Choroid plexus epithelial cell (primary cell): Measurements from ENCODE around the gene ZNF692.

ENCODE experiments used
- DNase-seq: peaks from one replicate; pipeline ENCODE4 v3.0.0-alpha.2; 2010; ENCODE audit warnings: low read depth
- H3K4me3 ChIP-seq: 2 replicates; pipeline ENCODE4 v1.5.1; 2011; ENCODE audit warnings: low read depth, mild to moderate bottlenecking, control low read depth, low read length, moderate library complexity
- TF ChIP-seq, protein P1 (sequence below): conservative IDR thresholded peaks from 2 replicates; pipeline ENCODE4 v1.5.1; 2011; ENCODE audit warnings: low read depth, mild to moderate bottlenecking, control low read depth, inconsistent platforms, low read length, moderate library complexity

Gene ZNF692

DNA sequence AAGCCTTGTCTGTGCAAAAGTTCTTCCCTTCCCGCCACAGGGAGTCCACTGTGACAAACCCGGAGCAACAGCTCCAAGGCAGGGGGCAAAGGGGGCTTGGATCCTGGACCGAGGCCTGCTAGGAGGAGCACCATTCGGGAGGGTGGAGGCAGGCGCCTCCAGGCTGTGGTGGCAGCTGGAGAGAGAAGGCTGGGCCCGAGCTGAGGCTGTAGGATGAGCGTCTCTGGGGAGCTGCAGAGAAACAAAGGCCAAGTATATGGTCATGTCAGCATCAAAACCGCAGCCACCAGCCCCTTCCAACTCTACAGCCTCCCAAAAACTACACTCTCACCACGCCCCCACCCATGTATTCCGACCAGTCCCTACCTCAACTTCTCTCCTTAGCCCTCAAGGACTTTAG is 33.7 kb downstream of the ZNF692 start:
- H3K4me3 ChIP-seq, result peak overlapping the region; percentile 97
- DNase-seq, result no peak
- TF ChIP-seq, protein P1, sequence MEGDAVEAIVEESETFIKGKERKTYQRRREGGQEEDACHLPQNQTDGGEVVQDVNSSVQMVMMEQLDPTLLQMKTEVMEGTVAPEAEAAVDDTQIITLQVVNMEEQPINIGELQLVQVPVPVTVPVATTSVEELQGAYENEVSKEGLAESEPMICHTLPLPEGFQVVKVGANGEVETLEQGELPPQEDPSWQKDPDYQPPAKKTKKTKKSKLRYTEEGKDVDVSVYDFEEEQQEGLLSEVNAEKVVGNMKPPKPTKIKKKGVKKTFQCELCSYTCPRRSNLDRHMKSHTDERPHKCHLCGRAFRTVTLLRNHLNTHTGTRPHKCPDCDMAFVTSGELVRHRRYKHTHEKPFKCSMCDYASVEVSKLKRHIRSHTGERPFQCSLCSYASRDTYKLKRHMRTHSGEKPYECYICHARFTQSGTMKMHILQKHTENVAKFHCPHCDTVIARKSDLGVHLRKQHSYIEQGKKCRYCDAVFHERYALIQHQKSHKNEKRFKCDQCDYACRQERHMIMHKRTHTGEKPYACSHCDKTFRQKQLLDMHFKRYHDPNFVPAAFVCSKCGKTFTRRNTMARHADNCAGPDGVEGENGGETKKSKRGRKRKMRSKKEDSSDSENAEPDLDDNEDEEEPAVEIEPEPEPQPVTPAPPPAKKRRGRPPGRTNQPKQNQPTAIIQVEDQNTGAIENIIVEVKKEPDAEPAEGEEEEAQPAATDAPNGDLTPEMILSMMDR, result no peak

DNA sequence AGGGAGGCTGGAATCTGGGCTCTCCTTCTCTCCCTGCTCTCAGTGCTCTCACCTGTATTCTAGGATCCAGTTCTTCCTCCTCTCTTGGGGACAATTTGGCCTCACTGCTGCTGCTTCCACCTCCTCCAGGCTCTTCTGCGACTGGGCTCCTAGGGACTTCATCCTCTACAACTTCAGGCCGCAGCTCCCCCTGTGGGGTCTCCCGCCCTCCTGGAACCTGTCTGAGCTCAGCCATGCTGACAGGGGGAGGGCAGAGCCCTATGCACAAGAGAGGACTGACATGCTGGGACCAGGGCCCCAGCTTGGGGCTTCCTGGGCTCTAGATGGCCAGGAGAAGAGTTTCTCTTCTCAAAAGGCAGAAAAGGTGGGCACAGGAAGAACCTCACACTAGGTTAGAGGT is 34.2 kb downstream of the ZNF692 start:
- H3K4me3 ChIP-seq, result peak overlapping the region; percentile 97
- DNase-seq, result no peak
- TF ChIP-seq, protein P1, result no peak

DNA sequence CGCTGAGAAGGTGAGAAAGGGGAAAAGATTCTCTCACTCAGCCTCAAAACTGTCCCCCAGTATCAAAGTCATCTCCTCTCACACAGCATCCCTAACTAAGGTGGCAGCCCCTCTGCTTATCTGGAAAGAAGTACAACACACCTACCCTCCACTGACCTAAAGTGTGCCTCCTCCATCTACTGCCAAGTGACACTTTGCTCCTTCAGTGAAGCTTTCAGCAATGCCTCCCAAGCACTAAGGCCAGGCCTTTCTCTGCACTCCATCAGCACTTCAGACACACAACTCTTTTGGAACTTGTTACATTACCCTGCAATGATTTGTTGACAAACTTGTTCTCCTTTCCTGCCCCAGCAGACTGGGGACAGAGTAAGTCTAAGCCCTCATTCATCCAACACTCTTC is 34.6 kb downstream of the ZNF692 start:
- TF ChIP-seq, protein P1, result no peak
- DNase-seq, result no peak
- peak overlapping the region; percentile 97 for H3K4me3 ChIP-seq

DNA sequence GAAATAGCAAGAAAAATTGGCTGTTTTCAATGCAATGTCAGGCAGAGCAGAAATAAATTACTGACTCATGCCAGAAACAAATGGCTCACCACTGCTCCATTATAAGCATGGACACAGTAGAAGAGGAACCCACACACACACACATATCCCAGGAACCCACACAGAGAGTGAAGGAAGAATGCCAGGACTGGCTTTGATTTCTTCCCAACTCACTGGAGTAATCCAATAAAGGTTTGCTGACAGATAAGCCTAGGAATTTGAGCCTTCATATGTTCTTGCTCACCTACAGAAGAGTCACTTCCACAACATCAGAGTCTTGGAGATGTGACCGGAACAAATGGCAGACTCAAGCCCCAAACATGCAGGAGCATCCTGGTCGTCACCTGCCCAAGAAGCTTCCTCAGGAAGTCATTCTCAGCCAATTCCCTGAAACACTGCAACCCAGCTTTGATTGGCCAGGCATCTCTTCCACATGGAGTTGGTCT is 35.3 kb downstream of the ZNF692 start:
- TF ChIP-seq, protein P1, result no peak
- DNase-seq, result no peak
- H3K4me3 ChIP-seq, result peak overlapping the region; percentile 9

DNA sequence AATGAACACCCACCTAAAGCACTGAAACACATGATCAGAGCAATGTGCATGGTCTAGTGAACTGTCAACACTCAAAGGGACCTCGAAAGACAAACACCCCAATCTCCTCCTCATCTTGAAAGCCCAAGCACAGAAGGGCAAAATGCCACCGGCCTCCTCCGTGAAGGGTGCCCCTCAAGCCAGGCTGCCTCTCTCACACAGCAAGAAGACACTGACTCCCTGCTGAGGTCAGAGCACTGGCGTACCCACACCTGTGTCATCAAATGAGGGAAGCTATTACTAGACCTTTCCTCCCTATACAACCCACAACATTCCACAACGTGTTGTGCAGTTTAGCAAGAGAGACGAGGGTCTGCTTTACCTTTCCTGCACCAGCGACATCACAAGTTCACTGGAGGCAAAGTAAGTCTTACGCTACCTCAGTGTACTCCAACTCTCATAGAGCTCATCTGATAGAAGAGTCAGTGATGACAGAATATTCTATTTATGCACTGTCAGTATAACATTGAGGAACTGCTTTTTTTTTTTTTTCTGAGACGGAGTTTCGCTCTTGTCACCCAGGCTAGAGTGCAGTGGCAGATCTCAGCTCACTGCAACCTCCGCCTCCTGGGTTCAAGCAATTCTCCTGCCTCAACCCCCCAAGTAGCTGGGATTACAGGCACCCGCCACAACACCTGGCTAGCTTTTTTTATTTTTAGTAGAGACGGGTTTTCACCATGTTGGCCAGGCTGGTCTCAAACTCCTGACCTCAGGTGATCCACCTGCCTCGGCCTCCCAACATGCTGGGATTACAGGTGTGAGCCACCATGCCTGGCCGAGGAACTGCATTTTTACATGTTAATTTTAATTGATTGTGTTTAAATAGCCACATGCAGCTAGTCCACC is 36.5 kb downstream of the ZNF692 start:
- TF ChIP-seq, protein P1, result no peak
- no peak overlapping the region for H3K4me3 ChIP-seq
- no peak for DNase-seq

DNA sequence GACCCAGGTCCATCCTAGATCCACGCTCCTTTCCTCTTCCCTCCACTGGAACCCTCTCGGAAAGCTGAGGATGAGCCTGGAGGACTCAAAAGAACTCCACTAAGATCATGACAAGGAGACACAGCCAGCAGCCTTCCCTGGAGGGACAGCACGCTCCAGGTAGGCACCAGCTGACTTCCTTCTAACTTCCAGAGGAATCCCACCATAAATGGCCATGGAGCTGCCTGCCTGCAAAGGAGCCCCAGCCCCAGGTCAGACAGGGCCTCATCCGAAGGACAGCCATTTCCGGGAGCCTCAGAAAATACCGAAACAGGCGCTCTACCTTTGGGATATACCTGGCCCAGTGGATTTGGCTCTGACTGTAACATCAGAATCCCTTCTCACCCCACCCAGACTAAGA is 37.2 kb downstream of the ZNF692 start:
- no peak for DNase-seq
- TF ChIP-seq, protein P1, result no peak
- H3K4me3 ChIP-seq, result no peak overlapping the region

DNA sequence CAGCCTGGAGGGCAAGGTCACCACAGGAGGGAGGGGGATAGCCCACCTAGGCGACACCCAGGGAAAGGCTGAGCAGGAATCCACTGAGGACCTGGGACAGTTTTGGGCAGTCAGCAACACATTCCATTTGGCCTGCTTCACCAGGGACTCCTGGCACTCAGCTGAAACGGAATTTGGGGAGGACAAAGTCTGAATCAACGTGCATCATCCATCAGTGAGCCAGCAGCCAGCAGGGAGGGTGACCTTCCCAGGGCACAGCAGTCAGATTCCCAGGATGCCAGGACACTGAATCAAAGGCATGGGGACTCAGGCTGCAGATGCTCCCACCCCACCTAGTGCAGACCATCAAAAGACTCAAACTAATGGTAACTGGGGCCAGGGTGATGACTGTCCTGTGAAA is 37.8 kb downstream of the ZNF692 start:
- TF ChIP-seq, protein P1, result no peak
- peak; percentile 40 for DNase-seq

More for the DNA sequence above, 37.8 kb downstream of the ZNF692 start:
- no peak overlapping the region for H3K4me3 ChIP-seq
